K562 (cell line): ENCODE measurements around the gene IFI44L. TPM values are rescaled to one million over a fixed set of nuclear protein-coding genes. Genes with fewer than 3 reads are reported as not detected.

Source experiments
- ATAC-seq: fragments of 200-7000 bp; cut with Tn5 transposase; 3 replicates; pipeline ENCODE4 v1.9.1; 2020; ENCODE audit warnings: moderate library complexity
- BruUV-seq: library from RNA; stranded (reverse); fragments of 400-500 nt; replicated peaks from 2 replicates; lab custom pipeline; 2021; lab: Mats Ljungman, UMichigan
- CTCF ChIA-PET: fragments of 300-600 bp; formaldehyde crosslinking; extraction: SDS; loops from one replicate; lab custom pipeline; 2021; ENCODE audit warnings: low intra/inter-chr PET ratio; lab: Yijun Ruan, JAX
- POLR2A ChIA-PET: fragments of 300-600, 350-650 bp; sonication (Branson Sonifier 250); formaldehyde crosslinking; extraction: SDS; loops from one replicate; lab custom pipeline; 2021; ENCODE audit warnings: antibody characterized with exemption, inconsistent platforms; lab: Yijun Ruan, JAX
- DNase-seq, 4 experiments: peaks; one replicate each; pipeline versions ENCODE4 v3.0.0 to v3.0.0-alpha.2; 2011 to 2018; ENCODE audit warnings: low spot score in 3 of 4, mixed read lengths in 3 of 4; ENCODE audit errors: extremely low read depth in 1 of 4
- FAIRE-seq: peaks from 2 replicates; lab custom pipeline; 2011; peaks lifted over from hg19 to GRCh38; lab: Jason Lieb, UNC
- H2AFZ ChIP-seq: 2 replicates; pipeline ENCODE4 v1.6.0; 2011; ENCODE audit warnings: low read depth, low read length, control low read depth, inconsistent platforms
- H3K27ac ChIP-seq: fragments of 200-600 bp; 3 replicates; pipeline ENCODE4 v1.8.0; 2011; ENCODE audit warnings: low read depth, mild to moderate bottlenecking, control low read depth, inconsistent platforms, low read length, moderate library complexity, mixed read lengths; ENCODE audit errors: extremely low read depth
- H3K27me3 ChIP-seq, 2 experiments: fragments of 300-600 bp in 1 of 2; 2 replicates in 1 of 2; 3 replicates in 1 of 2; pipeline versions ENCODE4 v1.6.0 to v1.8.0; 2011; ENCODE audit warnings: inconsistent platforms in 2 of 2, low read length in 2 of 2, mild to moderate bottlenecking in 1 of 2, mixed read lengths in 1 of 2, moderate library complexity in 1 of 2; ENCODE audit not compliant: control insufficient read depth in 2 of 2, insufficient read depth in 2 of 2
- H3K36me3 ChIP-seq: fragments of 300-600 bp; 3 replicates; pipeline ENCODE4 v1.8.0; 2011; ENCODE audit warnings: mild to moderate bottlenecking, low read length, inconsistent platforms; ENCODE audit not compliant: control insufficient read depth, insufficient read depth
- H3K4me1 ChIP-seq, 2 experiments: fragments of 200-600 bp in 1 of 2; replicated peaks in 1 of 2; 2 replicates in 1 of 2; 3 replicates in 1 of 2; pipeline versions ENCODE4 v1.5.1 to v1.8.0; 2011; ENCODE audit warnings: inconsistent platforms in 2 of 2, low read length in 2 of 2, mild to moderate bottlenecking in 1 of 2, mixed read lengths in 1 of 2, moderate library complexity in 1 of 2; ENCODE audit not compliant: control insufficient read depth in 2 of 2, insufficient read depth in 2 of 2
- H3K4me2 ChIP-seq: 2 replicates; pipeline ENCODE4 v1.6.1; 2011; ENCODE audit warnings: low read length, control low read depth, inconsistent platforms, mixed read lengths; ENCODE audit not compliant: insufficient read depth
- H3K4me3 ChIP-seq: fragments of 200-600 bp; sonication (generic), shearing (Covaris generic); 2 replicates; pipeline ENCODE4 v1.5.1; 2016; ENCODE audit warnings: control low read depth, inconsistent platforms
- H3K79me2 ChIP-seq: fragments of 200-600 bp; 3 replicates; pipeline ENCODE4 v1.8.0; 2011; ENCODE audit warnings: low read length, inconsistent platforms; ENCODE audit not compliant: control insufficient read depth, insufficient read depth
- H3K9ac ChIP-seq, 2 experiments: 2 replicates each; pipeline versions ENCODE4 v1.6.0 to v1.6.1; 2011; ENCODE audit warnings: low read depth in 2 of 2, low read length in 2 of 2, control low read depth in 1 of 2, inconsistent platforms in 1 of 2, mild to moderate bottlenecking in 1 of 2, mixed read lengths in 1 of 2; ENCODE audit not compliant: insufficient read depth in 1 of 2
- H3K9me1 ChIP-seq: one replicate; pipeline ENCODE4 v1.6.0; 2011; ENCODE audit warnings: inconsistent platforms, mild to moderate bottlenecking, low read length, moderate library complexity; ENCODE audit not compliant: control insufficient read depth, insufficient read depth
- H3K9me3 ChIP-seq: replicated peaks from 2 replicates; pipeline ENCODE4 v1.5.1; 2011; ENCODE audit warnings: low read depth, low read length, inconsistent platforms; ENCODE audit not compliant: control insufficient read depth, insufficient read depth
- H4K20me1 ChIP-seq: replicated peaks from 2 replicates; pipeline ENCODE4 v1.6.1; 2011; ENCODE audit warnings: low read length, inconsistent platforms, mixed read lengths; ENCODE audit not compliant: control insufficient read depth, insufficient read depth
- CHD4 ChIP-seq: fragments of 200-600 bp; sonication (generic); IDR thresholded peaks from 3 replicates; pipeline ENCODE4 v1.6.1; 2012; ENCODE audit warnings: low read depth, mild to moderate bottlenecking, mixed read lengths, low read length, inconsistent platforms; ENCODE audit not compliant: insufficient read depth, insufficient replicate concordance, poor library complexity, severe bottlenecking
- GABPB2 ChIP-seq: fragments of 250-450 bp; sonication (Bioruptor Pico); conservative IDR thresholded peaks from 2 replicates; pipeline ENCODE4 v1.5.1; 2021; ENCODE audit warnings: mild to moderate bottlenecking
- GATAD2A ChIP-seq: fragments of 450-650 bp; IDR thresholded peaks from 2 replicates; pipeline ENCODE4 v1.6.1; 2017
- NELFE ChIP-seq: IDR thresholded peaks from 2 replicates; pipeline ENCODE4 v1.6.1; 2011; ENCODE audit warnings: mild to moderate bottlenecking; ENCODE audit not compliant: insufficient read depth, insufficient read length
- TEAD4 ChIP-seq, 2 experiments: sonication (generic) in 1 of 2; formaldehyde crosslinking in 1 of 2; IDR thresholded peaks; 2 replicates each; pipeline versions ENCODE4 v1.6.1 to v1.8.0; 2012 to 2022; ENCODE audit warnings: borderline replicate concordance in 1 of 2, inconsistent platforms in 1 of 2, low read length in 1 of 2, mild to moderate bottlenecking in 1 of 2, missing genetic modification reagents in 1 of 2
- ZNF507 ChIP-seq: conservative IDR thresholded peaks from 2 replicates; pipeline ENCODE4 v1.6.1; 2017; ENCODE audit warnings: missing genetic modification characterization, missing compliant biosample characterization
- ZNF668 ChIP-seq: fragments of 250-450 bp; sonication (Bioruptor Pico); IDR thresholded peaks from 2 replicates; pipeline ENCODE4 v1.8.0; 2022; ENCODE audit warnings: mild to moderate bottlenecking, inconsistent platforms
- ZNF76 ChIP-seq: fragments of 250-450 bp; sonication (Bioruptor Pico); IDR thresholded peaks from 2 replicates; pipeline ENCODE4 v1.4.0; 2020; ENCODE audit warnings: mild to moderate bottlenecking, moderate library complexity, borderline replicate concordance
- WGBS: fragments of 100-300 bp; shearing (Covaris generic); methylation state at CpG from one replicate; pipeline ENCODE4 v1.1.6; 2016; ENCODE audit warnings: low coverage, mixed read lengths; ENCODE audit not compliant: insufficient coverage; ENCODE audit errors: missing lambda C conversion rate; 5-methylcytosine and 5-hydroxymethylcytosine counted together
- in situ Hi-C: fragments of 300-500 bp; cut with MboI; formaldehyde crosslinking; loops from 4 replicates; pipeline ENCODE4 v1.15.0; 2018; ENCODE audit warnings: inconsistent platforms, mixed read lengths
- intact Hi-C: fragments of 100-400 bp; cut with micrococcal nuclease; formaldehyde crosslinking; loops from 2 replicates; pipeline ENCODE4 v1.14.2; 2022
- polyA plus RNA-seq, 8 experiments: library from polyadenylated mRNA; depleted of rRNA in 4 of 8; stranded (reverse) in 5 of 8; unstranded in 3 of 8; fragments of >200 nt; fragmentation: Nextera tagmentation in 2 of 8; fragmentation: Illumina TruSeq in 1 of 8; extraction: Ambion mirVana in 2 of 8; extraction: Trizol in 1 of 8; gene quantifications; 2 replicates each; pipeline versions ENCODE4 v1.2.1 to v1.2.3, GENCODE V29; 2011 to 2014; ENCODE audit warnings: inconsistent platforms in 1 of 8, missing spikeins in 1 of 8
- total RNA-seq, 7 experiments: library from RNA; depleted of rRNA in 6 of 7; stranded (reverse); fragments of >200 nt in 6 of 7; fragmentation: Illumina TruSeq in 2 of 7; extraction: Trizol in 2 of 7; gene quantifications; 2 replicates each; pipeline versions ENCODE4 v1.2.1 to v1.2.3, GENCODE V29; 2011 to 2021; ENCODE audit warnings: low replicate concordance in 1 of 7
- TF ChIP-seq, protein P1 (sequence below): fragments of 250-450 bp; sonication (Bioruptor Pico); IDR thresholded peaks from 2 replicates; pipeline ENCODE4 v1.5.0; 2021

Gene IFI44L
- total and polyA plus RNA-seq, 9 of the 15 experiments (the other 6 are each of a cell fraction or from before 2014, with no cell fraction given), result 0.04 to 0.22 TPM; not detected in 7

DNA sequence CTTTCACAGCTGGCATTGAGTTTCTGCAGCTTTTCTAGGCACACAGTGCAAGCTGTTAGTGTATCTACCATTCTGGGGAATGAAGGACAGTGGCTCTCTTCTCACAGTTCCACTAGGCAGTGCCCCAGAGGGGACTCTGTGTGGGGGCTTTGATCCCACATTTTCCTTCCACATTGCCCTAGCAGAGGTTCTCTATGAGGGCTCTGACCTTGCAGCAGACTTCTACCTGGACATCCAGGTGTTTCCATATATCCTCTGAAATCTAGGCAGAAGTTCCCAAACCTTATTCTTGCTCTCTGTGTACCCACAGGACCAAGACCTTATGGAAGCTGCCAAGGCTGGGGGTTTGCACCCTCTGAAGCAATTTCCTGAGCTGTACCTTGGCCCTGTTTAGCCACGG is 27.0 kb downstream of the IFI44L start:
- in situ Hi-C loops (no loop called here), intact Hi-C loops (no loop called here)
- no TSS peak for BruUV-seq
- Histone ChIP-seq H3K4me2 (no peak overlapping the region), H3K4me1 (no peaks in the 10 kb centered on the region), H3K27ac (no peak overlapping the region), H4K20me1 (no peaks in the 10 kb centered on the region), H3K9me1 (no peaks in the 10 kb centered on the region), H3K4me3 (no peak overlapping the region), H3K36me3 (no peaks in the 10 kb centered on the region), H3K79me2 (no peaks in the 10 kb centered on the region), H3K9ac (no peak overlapping the region), H2AFZ (no peak overlapping the region), H3K9me3 (0 out of 2 replicates have a peak, but pooled peaks cover 1% of the 10 kb centered on the region), H3K27me3 (no peaks in the 10 kb centered on the region)
- ChIA-PET POLR2A (no interaction called here), CTCF (no interaction called here)
- FAIRE-seq (no peak), ATAC-seq (no peak), DNase-seq (no peak)
- WGBS, result 0% methylated on average over 1 of the region's 1 CpG
- TF ChIP-seq ZNF668 (CRISPR knock-in tag) (no peak), ZNF76 (no peak), GABPB2 (CRISPR knock-in tag) (no peak), CHD4 (no peak), NELFE (no peak), ZNF507 (tag) (no peak), TEAD4 (IDR thresholded peaks at IDR 0.05; ENCODE audit: low read length) (no peak), TEAD4 (CRISPR knock-in tag; IDR thresholded peaks at IDR 0.05; ENCODE audit: borderline replicate concordance) (no peak), GATAD2A (no peak)
- TF ChIP-seq, protein P1, sequence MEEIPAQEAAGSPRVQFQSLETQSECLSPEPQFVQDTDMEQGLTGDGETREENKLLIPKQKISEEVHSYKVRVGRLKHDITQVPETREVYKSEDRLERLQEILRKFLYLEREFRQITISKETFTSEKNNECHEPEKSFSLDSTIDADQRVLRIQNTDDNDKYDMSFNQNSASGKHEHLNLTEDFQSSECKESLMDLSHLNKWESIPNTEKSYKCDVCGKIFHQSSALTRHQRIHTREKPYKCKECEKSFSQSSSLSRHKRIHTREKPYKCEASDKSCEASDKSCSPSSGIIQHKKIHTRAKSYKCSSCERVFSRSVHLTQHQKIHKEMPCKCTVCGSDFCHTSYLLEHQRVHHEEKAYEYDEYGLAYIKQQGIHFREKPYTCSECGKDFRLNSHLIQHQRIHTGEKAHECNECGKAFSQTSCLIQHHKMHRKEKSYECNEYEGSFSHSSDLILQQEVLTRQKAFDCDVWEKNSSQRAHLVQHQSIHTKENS, result no peak
